Ovary (tissue), 9 donors: ENCODE results near the gene ZNF609. TPM values are rescaled to one million over a fixed set of nuclear protein-coding genes. Genes with fewer than 3 reads are reported as not detected.

ENCODE experiments used
- DNase-seq, 5 donors: peaks; one replicate each; pipeline ENCODE4 v3.0.0-alpha.2; 2019 to 2020
- H3K27ac ChIP-seq, 2 donors: fragments of 200-600 bp; one replicate each; pipeline versions ENCODE4 v1.5.1 to v1.8.0; 2019 to 2022
- H3K27me3 ChIP-seq: fragments of 200-600 bp; one replicate; pipeline ENCODE4 v1.8.0; 2022
- H3K36me3 ChIP-seq: fragments of 200-600 bp; sonication (generic); one replicate; pipeline ENCODE4 v1.5.1; 2019
- H3K4me1 ChIP-seq: one replicate; pipeline ENCODE4 v1.8.1; 2013; ENCODE audit warnings: mild to moderate bottlenecking, moderate library complexity; ENCODE audit not compliant: insufficient read depth
- H3K4me3 ChIP-seq: fragments of 200-600 bp; sonication (generic); one replicate; pipeline ENCODE4 v1.5.1; 2017
- H3K9me3 ChIP-seq, 2 donors: fragments of 200-600 bp in 1 of 2; sonication (generic) in 1 of 2; one replicate each; pipeline versions ENCODE4 v1.5.1 to v1.8.1; 2013 to 2019; ENCODE audit warnings: mild to moderate bottlenecking in 1 of 2, moderate library complexity in 1 of 2
- CTCF ChIP-seq, 3 donors: fragments of 450-650 bp in 2 of 3; fragments of 200-600 bp in 1 of 3; IDR thresholded peaks; one replicate each; pipeline versions ENCODE4 v1.5.1 to v1.8.0; 2016 to 2022; ENCODE audit warnings: antibody characterized with exemption in 3 of 3, mild to moderate bottlenecking in 1 of 3
- EP300 ChIP-seq: sonication (generic); formaldehyde crosslinking; IDR thresholded peaks from one replicate; pipeline ENCODE4 v1.6.1; 2017; ENCODE audit warnings: antibody characterized with exemption
- POLR2A ChIP-seq: fragments of 450-650 bp; IDR thresholded peaks from one replicate; pipeline ENCODE4 v1.6.1; 2017; ENCODE audit warnings: antibody characterized with exemption, mild to moderate bottlenecking, moderate library complexity
- WGBS, 3 donors: extraction: QIAGEN DNeasy Blood & Tissue Kit in 1 of 3; methylation state at CpG; one replicate each; pipeline versions ENCODE4 v1.1.5 to v1.1.7; 2013 to 2017; 5-methylcytosine and 5-hydroxymethylcytosine counted together
- intact Hi-C, 4 donors: fragments of 100-400 bp; cut with DNase I; formaldehyde crosslinking; loops; one replicate each; pipeline versions ENCODE4 v1.11.0 to v1.15.1; 2022 to 2023
- polyA plus RNA-seq, 2 donors: library from polyadenylated mRNA; stranded (reverse); fragments of 200-250 nt in 1 of 2; fragments of 350-450 nt in 1 of 2; fragmentation: Illumina TruSeq in 1 of 2; extraction: RNeasy Lipid Tissue Mini Kit (QIAGEN cat#74804) in 1 of 2; gene quantifications; one replicate each; pipeline ENCODE4 v1.2.3, GENCODE V29; 2013 to 2014
- total RNA-seq, 7 donors: library from RNA; depleted of rRNA in 2 of 7; stranded (reverse); fragments of >200 nt in 2 of 7; fragmentation: NEBNext Ultra II Directional in 3 of 7; extraction: Animal tissue kit (Norgen Biotek cat#: 25700) in 3 of 7; gene quantifications; one replicate each; pipeline versions ENCODE4 v1.1.0 to v1.2.4, GENCODE V29; 2016 to 2023
- donor health status: DM: no; HTN: no; CAD: no; lungs with moderate emphysema.
- donor health status: DM: no; HTN: no; CAD: no.
- donor health status: Bipolar disorder and iron deficiency.
- donor health status: DM: yes; HTN: yes; CAD: no.
- donor health status: DM: no; HTN: no; CAD: no.
- donor health status: DM: yes; HTN: yes; CAD: no.

ZNF609 gene
- total and polyA plus RNA-seq, 9 donors: 18.4 to 63.6 (median 40.7) TPM

- intact Hi-C loops: loop anchor here in 3 of 4 donors (5.0 to 10.0 kb wide), 3 partner anchors 133 to 257 kb away; no protein-coding TSS in a partner anchor
- no peak overlapping the region for H3K4me3 ChIP-seq
- no peak overlapping the region for H3K27ac ChIP-seq
- H3K27me3 ChIP-seq: no peaks in the 10 kb centered on the region
- no peaks in the 10 kb centered on the region for H3K9me3 ChIP-seq
- peaks cover 9% of the 10 kb centered on the region for H3K4me1 ChIP-seq
- H3K36me3 ChIP-seq: no peaks in the 10 kb centered on the region
- TF ChIP-seq CTCF (IDR thresholded peaks at IDR 0.05) (no peak), EP300 (no peak), POLR2A (no peak)
- no peak for DNase-seq
- WGBS, 3 donors: 69 to 78% (median 76%) methylated on average over 3 of the region's 3 CpGs
These were observed 221.9 kb downstream of the ZNF609 start for GRCh38 chr15:64682255-64682654.

GRCh38 chr15:64683378-64683777 lies 223.0 kb downstream of the ZNF609 start:
- Histone ChIP-seq H3K4me1 (peaks cover 12% of the 10 kb centered on the region), H3K27ac (no peak overlapping the region), H3K27me3 (no peaks in the 10 kb centered on the region), H3K4me3 (no peak overlapping the region), H3K36me3 (no peaks in the 10 kb centered on the region), H3K9me3 (no peaks in the 10 kb centered on the region)
- intact Hi-C loops: loop anchor here in 3 of 4 donors (5.0 to 10.0 kb wide), 3 partner anchors 131 to 259 kb away; no protein-coding TSS in a partner anchor
- WGBS, 3 donors: 30 to 42% (median 35%) methylated on average over 3 of the region's 3 CpGs
- no peak for DNase-seq
- no peak for TF ChIP-seq POLR2A
- TF ChIP-seq CTCF (IDR thresholded peaks at IDR 0.05): no peak
- no peak for TF ChIP-seq EP300

- Histone ChIP-seq H3K27ac (no peak overlapping the region), H3K9me3 (no peaks in the 10 kb centered on the region), H3K4me3 (no peak overlapping the region), H3K36me3 (no peaks in the 10 kb centered on the region), H3K4me1 (peaks cover 17% of the 10 kb centered on the region), H3K27me3 (no peaks in the 10 kb centered on the region)
- intact Hi-C loops: loop anchor here in 3 of 4 donors (2.0 to 10.0 kb wide), 5 partner anchors 43 to 261 kb away; no protein-coding TSS in a partner anchor
- 4 to 10% (median 8%) methylated on average over 4 of the region's 4 CpGs for WGBS, 3 donors
- TF ChIP-seq CTCF (IDR thresholded peaks at IDR 0.05): no peak
- TF ChIP-seq POLR2A: no peak
- no peak for TF ChIP-seq EP300
- no peak for DNase-seq
These were observed 225.0 kb downstream of the ZNF609 start for GRCh38 chr15:64685230-64685888.

GRCh38 chr15:64686130-64686735 lies 225.9 kb downstream of the ZNF609 start:
- no peak overlapping the region for H3K27ac ChIP-seq
- H3K27me3 ChIP-seq: no peaks in the 10 kb centered on the region
- intact Hi-C loops: loop anchor here (2.0 to 10.0 kb wide), 4 partner anchors 43 to 261 kb away; no protein-coding TSS in a partner anchor
- TF ChIP-seq POLR2A: no peak
- TF ChIP-seq CTCF (IDR thresholded peaks at IDR 0.05): peak; percentile 64 to 72 (median 71)
- TF ChIP-seq EP300: no peak
- no peaks in the 10 kb centered on the region for H3K36me3 ChIP-seq
- peaks cover 25% of the 10 kb centered on the region for H3K4me1 ChIP-seq
- 57 to 59% (median 58%) methylated on average over 10 of the region's 10 CpGs for WGBS, 3 donors
- DNase-seq: peak in 1 of 5 donors; percentile 46
- H3K9me3 ChIP-seq: no peaks in the 10 kb centered on the region
- no peak overlapping the region for H3K4me3 ChIP-seq
